SU-DHL-6 (cell line): Measurements from ENCODE around the gene SLC22A23.

ENCODE experiments used
- H2AFZ ChIP-seq: fragments of 200-600 bp; sonication (generic); 2 replicates; pipeline ENCODE4 v1.6.1; 2014; ENCODE audit warnings: low read depth, mild to moderate bottlenecking, moderate library complexity, mixed read lengths, antibody characterized with exemption, low read length; ENCODE audit not compliant: severe bottlenecking
- H3F3A ChIP-seq: fragments of 200-600 bp; shearing (Covaris generic); 2 replicates; pipeline ENCODE4 v1.6.0; 2016; ENCODE audit warnings: antibody characterized with exemption, mild to moderate bottlenecking; ENCODE audit not compliant: insufficient read depth
- H3K27ac ChIP-seq: fragments of 200-600 bp; sonication (generic); 2 replicates; pipeline ENCODE4 v1.5.1; 2016; ENCODE audit warnings: low read depth, mild to moderate bottlenecking, low read length, moderate library complexity, mixed read lengths
- H3K27me3 ChIP-seq: fragments of 200-600 bp; sonication (generic), shearing (Covaris generic); 2 replicates; pipeline ENCODE4 v1.6.0; 2014; ENCODE audit warnings: mild to moderate bottlenecking, low read length
- H3K36me3 ChIP-seq: fragments of 200-600 bp; sonication (generic); 2 replicates; pipeline ENCODE4 v1.6.1; 2014; ENCODE audit warnings: mild to moderate bottlenecking, low read length, mixed read lengths
- H3K4me2 ChIP-seq: fragments of 300-600, 200-600 bp; shearing (Covaris generic), sonication (generic); 2 replicates; pipeline ENCODE4 v1.6.0; 2014; ENCODE audit warnings: low read length, low read depth, mild to moderate bottlenecking; ENCODE audit not compliant: poor library complexity, severe bottlenecking
- H3K4me3 ChIP-seq: fragments of 200-600 bp; sonication (generic); 2 replicates; pipeline ENCODE4 v1.5.1; 2014; ENCODE audit warnings: antibody characterized with exemption, low read length, mild to moderate bottlenecking, mixed read lengths; ENCODE audit not compliant: insufficient read depth, poor library complexity, severe bottlenecking
- H3K79me2 ChIP-seq: fragments of 200-600 bp; sonication (generic); 2 replicates; pipeline ENCODE4 v1.6.1; 2014; ENCODE audit warnings: mild to moderate bottlenecking, low read length, moderate library complexity; ENCODE audit not compliant: insufficient read depth
- H3K9ac ChIP-seq: fragments of 200-600 bp; sonication (generic); 2 replicates; pipeline ENCODE4 v1.7.0; 2014; ENCODE audit warnings: mild to moderate bottlenecking, low read length
- H3K9me2 ChIP-seq: fragments of 200-600 bp; sonication (generic); replicated peaks from 2 replicates; pipeline ENCODE4 v1.6.1; 2014; ENCODE audit warnings: low read length; ENCODE audit not compliant: insufficient read depth
- H3K9me3 ChIP-seq: fragments of 200-600 bp; sonication (generic); 2 replicates; pipeline ENCODE4 v1.6.1; 2014; ENCODE audit warnings: low read length, mixed read lengths; ENCODE audit not compliant: insufficient read depth
- H4K20me1 ChIP-seq: fragments of 200-600 bp; sonication (generic); 2 replicates; pipeline ENCODE4 v1.6.1; 2014; ENCODE audit warnings: low read depth, mild to moderate bottlenecking, antibody characterized with exemption, low read length, moderate library complexity, mixed read lengths
- CTCF ChIP-seq: fragments of 200-600 bp; sonication (generic); IDR thresholded peaks from one replicate; pipeline ENCODE4 v1.5.1; 2017; ENCODE audit warnings: antibody characterized with exemption, mild to moderate bottlenecking, low read length, moderate library complexity; ENCODE audit not compliant: insufficient read depth, poor library complexity, severe bottlenecking
- EZH2phosphoT487 ChIP-seq: fragments of 200-600 bp; sonication (generic), shearing (Covaris generic); conservative IDR thresholded peaks from 2 replicates; pipeline ENCODE4 v1.6.1; 2018; ENCODE audit warnings: mild to moderate bottlenecking, antibody characterized with exemption, low read length, moderate library complexity, mixed read lengths

Gene SLC22A23

GRCh38 chr6:3484946-3485345, 28.1 kb upstream of the SLC22A23 start:
- Histone ChIP-seq H3K27me3 (0 out of 2 replicates have a peak, but pooled peaks cover 4% of the 10 kb centered on the region), H3K4me3 (no peak overlapping the region), H3K79me2 (no peaks in the 10 kb centered on the region), H4K20me1 (no peaks in the 10 kb centered on the region), H3K9ac (no peak overlapping the region), H3F3A (no peaks in the 10 kb centered on the region), H2AFZ (no peak overlapping the region), H3K27ac (no peak overlapping the region), H3K4me2 (no peak overlapping the region), H3K9me3 (no peaks in the 10 kb centered on the region), H3K9me2 (no peaks in the 10 kb centered on the region), H3K36me3 (no peaks in the 10 kb centered on the region)
- no peak for TF ChIP-seq CTCF
- no peak for TF ChIP-seq EZH2phosphoT487

- Histone ChIP-seq H3K36me3 (no peaks in the 10 kb centered on the region), H3K9ac (no peak overlapping the region), H2AFZ (no peak overlapping the region), H3K9me2 (no peaks in the 10 kb centered on the region), H3K9me3 (no peaks in the 10 kb centered on the region), H3K27ac (no peak overlapping the region), H3K4me3 (no peak overlapping the region), H3K79me2 (no peaks in the 10 kb centered on the region), H4K20me1 (no peaks in the 10 kb centered on the region), H3K27me3 (0 out of 2 replicates have a peak, but pooled peaks cover 4% of the 10 kb centered on the region), H3F3A (no peaks in the 10 kb centered on the region), H3K4me2 (no peak overlapping the region)
- TF ChIP-seq EZH2phosphoT487 (no peak), CTCF (no peak)
These were observed 27.3 kb upstream of the SLC22A23 start for GRCh38 chr6:3484192-3484591.

- no peak overlapping the region for H3K4me3 ChIP-seq
- H3F3A ChIP-seq, result no peaks in the 10 kb centered on the region
- no peaks in the 10 kb centered on the region for H3K79me2 ChIP-seq
- no peaks in the 10 kb centered on the region for H3K36me3 ChIP-seq
- no peaks in the 10 kb centered on the region for H3K9me3 ChIP-seq
- 0 out of 2 replicates have a peak, but pooled peaks cover 4% of the 10 kb centered on the region for H3K27me3 ChIP-seq
- no peaks in the 10 kb centered on the region for H3K9me2 ChIP-seq
- no peaks in the 10 kb centered on the region for H4K20me1 ChIP-seq
- no peak overlapping the region for H3K27ac ChIP-seq
- TF ChIP-seq CTCF (no peak), EZH2phosphoT487 (no peak)
- no peak overlapping the region for H3K9ac ChIP-seq
- H3K4me2 ChIP-seq, result no peak overlapping the region
- H2AFZ ChIP-seq, result no peak overlapping the region
These were observed 26.8 kb upstream of the SLC22A23 start for GRCh38 chr6:3483675-3484074.
